ENCODE results near the gene SPATC1L.

DNA sequence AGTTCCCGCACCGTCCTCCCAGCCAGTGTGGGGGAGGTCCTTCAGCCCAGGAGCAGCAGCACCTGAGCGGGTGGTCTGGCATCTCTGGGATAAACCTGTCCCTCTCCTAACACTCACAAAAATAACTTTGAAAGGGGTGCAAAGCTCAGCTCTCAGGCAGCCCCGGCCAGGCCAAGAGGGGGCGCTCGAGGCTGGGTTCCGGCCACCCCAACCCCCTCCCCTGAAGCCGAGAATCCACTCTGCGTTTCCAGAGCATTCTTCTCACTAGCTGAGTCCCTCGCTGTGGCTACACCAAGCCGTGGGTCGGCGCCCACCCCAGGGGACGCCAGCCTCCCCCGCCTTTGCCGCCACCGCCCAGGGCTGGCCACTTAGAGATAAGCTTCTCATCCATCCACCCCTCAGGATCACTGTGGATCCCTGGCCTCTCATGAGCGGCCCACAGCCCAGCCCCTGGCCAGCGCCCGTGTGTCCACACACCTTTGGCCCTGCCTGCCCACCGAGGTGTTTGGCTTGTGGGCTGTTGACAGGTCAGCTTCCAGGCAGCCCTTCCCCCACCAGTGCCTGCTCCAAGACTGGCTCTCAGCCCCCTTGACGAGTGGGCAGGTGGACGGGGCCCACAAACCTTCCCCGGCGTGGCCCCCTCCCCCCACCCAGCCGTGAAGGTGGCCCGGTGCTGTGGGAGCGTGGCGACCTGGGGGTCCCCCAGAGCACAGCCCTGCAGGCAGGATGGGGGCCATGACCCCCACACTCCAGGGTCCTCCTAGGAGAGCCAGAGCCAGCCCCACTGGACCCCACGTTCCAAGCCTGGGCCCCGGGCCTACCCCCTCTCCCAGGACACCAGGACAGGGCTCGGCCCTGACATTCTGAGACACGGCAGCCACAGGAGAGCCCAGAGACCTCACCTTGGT is 30.8 kb downstream of the SPATC1L start:
- TF ChIP-seq, protein P1, sequence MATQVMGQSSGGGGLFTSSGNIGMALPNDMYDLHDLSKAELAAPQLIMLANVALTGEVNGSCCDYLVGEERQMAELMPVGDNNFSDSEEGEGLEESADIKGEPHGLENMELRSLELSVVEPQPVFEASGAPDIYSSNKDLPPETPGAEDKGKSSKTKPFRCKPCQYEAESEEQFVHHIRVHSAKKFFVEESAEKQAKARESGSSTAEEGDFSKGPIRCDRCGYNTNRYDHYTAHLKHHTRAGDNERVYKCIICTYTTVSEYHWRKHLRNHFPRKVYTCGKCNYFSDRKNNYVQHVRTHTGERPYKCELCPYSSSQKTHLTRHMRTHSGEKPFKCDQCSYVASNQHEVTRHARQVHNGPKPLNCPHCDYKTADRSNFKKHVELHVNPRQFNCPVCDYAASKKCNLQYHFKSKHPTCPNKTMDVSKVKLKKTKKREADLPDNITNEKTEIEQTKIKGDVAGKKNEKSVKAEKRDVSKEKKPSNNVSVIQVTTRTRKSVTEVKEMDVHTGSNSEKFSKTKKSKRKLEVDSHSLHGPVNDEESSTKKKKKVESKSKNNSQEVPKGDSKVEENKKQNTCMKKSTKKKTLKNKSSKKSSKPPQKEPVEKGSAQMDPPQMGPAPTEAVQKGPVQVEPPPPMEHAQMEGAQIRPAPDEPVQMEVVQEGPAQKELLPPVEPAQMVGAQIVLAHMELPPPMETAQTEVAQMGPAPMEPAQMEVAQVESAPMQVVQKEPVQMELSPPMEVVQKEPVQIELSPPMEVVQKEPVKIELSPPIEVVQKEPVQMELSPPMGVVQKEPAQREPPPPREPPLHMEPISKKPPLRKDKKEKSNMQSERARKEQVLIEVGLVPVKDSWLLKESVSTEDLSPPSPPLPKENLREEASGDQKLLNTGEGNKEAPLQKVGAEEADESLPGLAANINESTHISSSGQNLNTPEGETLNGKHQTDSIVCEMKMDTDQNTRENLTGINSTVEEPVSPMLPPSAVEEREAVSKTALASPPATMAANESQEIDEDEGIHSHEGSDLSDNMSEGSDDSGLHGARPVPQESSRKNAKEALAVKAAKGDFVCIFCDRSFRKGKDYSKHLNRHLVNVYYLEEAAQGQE (IDR thresholded peaks at IDR 0.05) = no peak
- TF ChIP-seq KDM5A (IDR thresholded peaks at IDR 0.05) (no peak), CTCF (IDR thresholded peaks at IDR 0.05) (peak; percentile 45; the same call in 2 of the 3 replicates), POLR2A (IDR thresholded peaks at IDR 0.05; ENCODE audit: low read length) (no peak), HDAC2 (IDR thresholded peaks at IDR 0.05) (no peak), RNF2 (IDR thresholded peaks at IDR 0.05; ENCODE audit: borderline replicate concordance, low read depth) (no peak)
